HG03439 (cell line): ENCODE results near the gene TSPAN14.

Experiments used
- ATAC-seq: cut with Tn5 transposase; IDR thresholded peaks from one replicate; pipeline ENCODE4 v1.9.1; 2021; ENCODE audit warnings: mild to moderate bottlenecking, moderate library complexity; ENCODE audit not compliant: unreplicated experiment

Gene TSPAN14

DNA sequence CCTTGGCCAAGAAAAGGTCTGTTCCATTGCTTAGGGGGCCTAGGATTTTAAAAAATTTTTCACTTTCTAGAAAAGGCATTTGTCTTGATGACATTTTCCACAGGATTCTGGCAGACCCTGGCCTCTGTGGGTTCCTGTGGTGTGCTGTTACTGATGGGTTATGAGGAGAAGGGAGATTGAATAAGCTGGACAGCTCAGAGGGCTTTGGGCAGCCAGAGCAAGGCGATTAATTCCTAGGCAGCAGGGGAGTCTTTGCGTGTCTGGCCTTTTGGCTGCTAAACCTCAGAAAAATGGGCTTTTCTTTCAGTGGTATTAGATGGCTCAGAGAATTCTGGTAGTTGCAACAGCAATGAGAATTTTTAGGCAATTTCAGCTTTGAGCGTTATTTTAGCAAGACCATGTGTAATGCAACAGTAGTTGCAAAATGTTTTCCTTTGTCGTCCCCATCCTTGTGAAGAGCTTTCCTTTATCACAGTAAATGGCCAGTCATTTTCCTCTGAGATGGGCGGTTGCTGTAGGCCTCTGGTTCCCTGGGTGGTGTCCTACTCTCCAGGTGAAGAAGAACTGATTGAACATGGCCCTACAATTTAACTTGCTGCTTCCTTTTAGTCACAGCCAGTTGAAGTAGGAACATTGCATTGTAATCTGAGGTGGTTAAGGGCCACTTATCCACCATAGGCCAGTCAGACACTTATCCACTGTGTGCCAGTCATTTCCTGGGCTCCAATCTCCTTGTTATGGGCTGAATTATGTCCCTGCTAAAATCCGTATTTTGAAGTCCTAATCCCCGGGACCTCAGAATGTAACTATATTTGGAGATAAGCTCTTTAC, 126.7 kb downstream of the TSPAN14 start:
- no peak for ATAC-seq

DNA sequence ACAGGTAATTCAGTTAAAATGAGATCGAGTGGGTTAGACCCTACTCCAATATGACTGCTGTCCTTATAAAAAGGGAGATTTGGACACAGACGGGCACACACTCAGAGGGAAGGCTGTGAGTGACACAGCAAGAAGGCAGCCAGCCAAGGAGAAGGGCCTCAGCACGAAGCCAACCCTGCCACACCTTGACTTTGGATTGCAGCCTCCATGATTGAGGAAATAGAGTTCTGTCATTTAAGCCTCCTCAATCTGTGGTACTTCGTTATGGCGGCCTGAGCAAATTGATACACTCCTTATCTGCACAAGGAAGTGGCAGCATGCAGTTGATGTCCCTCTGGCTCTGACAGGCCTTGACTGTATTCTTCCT, 127.3 kb downstream of the TSPAN14 start:
- ATAC-seq, result no peak

DNA sequence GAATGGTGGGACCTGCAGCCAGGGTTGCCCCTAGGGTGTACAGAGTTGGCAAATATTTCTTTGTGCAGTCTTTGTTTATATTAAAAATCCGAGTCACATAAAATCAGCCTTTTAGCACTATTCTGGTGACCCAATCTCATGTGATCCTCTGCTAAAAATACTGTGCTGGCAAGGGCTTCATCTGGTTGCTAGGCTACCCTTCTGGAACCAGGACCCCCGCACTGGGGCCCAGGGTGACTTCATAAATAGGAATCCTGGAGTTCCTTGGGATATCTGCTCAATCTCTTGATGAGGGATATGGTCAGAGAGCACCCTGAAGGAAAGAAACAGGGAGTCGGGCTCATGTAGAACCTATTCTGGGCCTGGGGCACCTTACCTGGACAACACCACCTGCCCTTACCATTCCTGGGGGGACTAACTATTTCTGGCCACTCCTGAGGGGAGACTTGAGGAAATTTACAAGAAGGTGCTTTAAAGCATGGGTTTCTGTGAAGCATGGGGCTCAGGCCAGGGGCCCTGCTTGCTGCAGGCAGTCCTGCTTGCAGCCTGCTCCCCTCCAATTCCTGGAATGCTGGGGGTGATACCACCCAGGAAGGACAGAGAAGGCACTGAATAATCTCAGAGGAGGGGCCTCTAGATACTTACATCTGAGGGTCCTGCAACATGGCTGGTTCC, 128.3 kb downstream of the TSPAN14 start:
- ATAC-seq, result no peak
